GM23338 (cell line): ENCODE measurements around the gene CDH4. TPM values are rescaled to one million over a fixed set of nuclear protein-coding genes. Genes with fewer than 3 reads are reported as not detected.

ENCODE experiments used
- ATAC-seq: fragments of 200-7000 bp; cut with Tn5 transposase; 3 replicates; pipeline ENCODE4 v1.9.1; 2020
- DNase-seq: peaks from one replicate; pipeline ENCODE4 v3.0.0-alpha.2; 2015; ENCODE audit warnings: low spot score
- H2AFZ ChIP-seq: fragments of 200-600 bp; sonication (generic); 2 replicates; pipeline ENCODE4 v1.8.0; 2016; ENCODE audit warnings: antibody characterized with exemption, mild to moderate bottlenecking, moderate library complexity
- H3F3A ChIP-seq: fragments of 200-600 bp; sonication (generic); replicated peaks from 2 replicates; pipeline ENCODE4 v1.8.0; 2017; ENCODE audit warnings: antibody characterized with exemption, mixed run types, low read depth
- H3K27ac ChIP-seq: fragments of 200-600 bp; sonication (generic); 2 replicates; pipeline ENCODE4 v1.6.1; 2016; ENCODE audit warnings: low read depth
- H3K27me3 ChIP-seq: fragments of 200-600 bp; sonication (generic); 2 replicates; pipeline ENCODE4 v1.8.0; 2016; ENCODE audit warnings: mild to moderate bottlenecking, mixed run types, moderate library complexity; ENCODE audit not compliant: insufficient read depth
- H3K36me3 ChIP-seq: fragments of 200-600 bp; sonication (generic); 2 replicates; pipeline ENCODE4 v1.8.0; 2016; ENCODE audit warnings: mild to moderate bottlenecking; ENCODE audit not compliant: insufficient read depth
- H3K4me1 ChIP-seq: fragments of 200-600 bp; sonication (generic); 2 replicates; pipeline ENCODE4 v1.8.0; 2016; ENCODE audit warnings: mild to moderate bottlenecking, moderate library complexity; ENCODE audit not compliant: insufficient read depth
- H3K4me2 ChIP-seq: fragments of 200-600 bp; sonication (generic); 2 replicates; pipeline ENCODE4 v1.7.1; 2017; ENCODE audit warnings: mixed run types
- H3K4me3 ChIP-seq: fragments of 200-600 bp; sonication (generic); 2 replicates; pipeline ENCODE4 v1.6.1; 2016; ENCODE audit warnings: mixed run types
- H3K79me2 ChIP-seq: fragments of 200-600 bp; sonication (generic); replicated peaks from 2 replicates; pipeline ENCODE4 v1.8.0; 2017; ENCODE audit warnings: mild to moderate bottlenecking; ENCODE audit not compliant: insufficient read depth
- H3K9me2 ChIP-seq: fragments of 200-600 bp; sonication (generic); 2 replicates; pipeline ENCODE4 v1.8.0; 2017; ENCODE audit not compliant: insufficient read depth
- H4K20me1 ChIP-seq: fragments of 200-600 bp; sonication (generic); replicated peaks from 2 replicates; pipeline ENCODE4 v1.8.0; 2017; ENCODE audit warnings: mild to moderate bottlenecking; ENCODE audit not compliant: insufficient read depth
- H3K27ac Mint-ChIP-seq: 2 replicates; pipeline ENCODE4 v1.8.0; 2020; ENCODE audit warnings: inconsistent platforms, mild to moderate bottlenecking, moderate library complexity, mixed read lengths
- H3K27me3 Mint-ChIP-seq: 3 replicates; pipeline ENCODE4 v1.8.0; 2022; ENCODE audit warnings: low read depth, mild to moderate bottlenecking, moderate library complexity, mixed read lengths, inconsistent platforms; ENCODE audit not compliant: insufficient read depth, poor library complexity
- H3K36me3 Mint-ChIP-seq: 3 replicates; pipeline ENCODE4 v1.8.0; 2021; ENCODE audit warnings: low read depth, mild to moderate bottlenecking, inconsistent platforms, moderate library complexity, mixed read lengths
- H3K4me1 Mint-ChIP-seq: 3 replicates; pipeline ENCODE4 v1.8.0; 2020; ENCODE audit warnings: mild to moderate bottlenecking, inconsistent platforms, mixed read lengths
- H3K4me3 Mint-ChIP-seq: 3 replicates; pipeline ENCODE4 v1.8.0; 2021; ENCODE audit warnings: moderate library complexity, mild to moderate bottlenecking, inconsistent platforms, mixed read lengths
- H3K9me3 Mint-ChIP-seq: 3 replicates; pipeline ENCODE4 v1.8.0; 2020; ENCODE audit warnings: moderate library complexity, mild to moderate bottlenecking, inconsistent platforms, mixed read lengths
- EZH2 ChIP-seq: fragments of 200-600 bp; sonication (generic); IDR thresholded peaks from one replicate; pipeline ENCODE4 v1.8.0; 2017; ENCODE audit warnings: antibody characterized with exemption, mild to moderate bottlenecking, low read depth; ENCODE audit not compliant: unreplicated experiment
- EZH2phosphoT487 ChIP-seq: fragments of 200-600 bp; sonication (generic); IDR thresholded peaks from one replicate; pipeline ENCODE4 v1.8.1; 2018; ENCODE audit warnings: antibody characterized with exemption; ENCODE audit not compliant: unreplicated experiment
- NANOG ChIP-seq: IDR thresholded peaks from 2 replicates; pipeline ENCODE4 v1.6.1; 2016; ENCODE audit warnings: antibody characterized with exemption, borderline replicate concordance
- POLR2AphosphoS5 ChIP-seq: IDR thresholded peaks from 2 replicates; pipeline ENCODE4 v1.6.1; 2016; ENCODE audit warnings: antibody characterized with exemption, low read depth
- STAT1 ChIP-seq: IDR thresholded peaks from one replicate; pipeline ENCODE4 v1.6.1; 2016; ENCODE audit warnings: antibody characterized with exemption; ENCODE audit not compliant: unreplicated experiment
- ZNF114 ChIP-seq: fragments of 250-450 bp; sonication (Bioruptor Pico); IDR thresholded peaks from 2 replicates; pipeline ENCODE4 v1.5.0; 2020; ENCODE audit warnings: mild to moderate bottlenecking, moderate library complexity
- polyA plus RNA-seq: library from polyadenylated mRNA; unstranded; fragments of >200 nt; fragmentation: Nextera tagmentation; extraction: Ambion mirVana; gene quantifications from 2 replicates; pipeline ENCODE4 v1.2.1, GENCODE V29; 2016
- total RNA-seq: library from RNA; depleted of rRNA; stranded (reverse); fragments of >200 nt; shearing (Covaris generic); gene quantifications from 2 replicates; pipeline ENCODE4 v1.2.3, GENCODE V29; 2014
- TF ChIP-seq, protein P1 (sequence below), 2 experiments: fragments of 200-600 bp in 1 of 2; sonication (generic) in 1 of 2; conservative IDR thresholded peaks; 2 replicates each; pipeline versions ENCODE4 v1.5.1 to v1.6.1; 2016 to 2017; ENCODE audit warnings: antibody characterized with exemption in 2 of 2, low read depth in 2 of 2, mild to moderate bottlenecking in 2 of 2, moderate library complexity in 1 of 2
- TF ChIP-seq, protein P2 (sequence below): IDR thresholded peaks from one replicate; pipeline ENCODE4 v1.6.1; 2018; ENCODE audit warnings: antibody characterized with exemption; ENCODE audit not compliant: unreplicated experiment

CDH4 gene
- total and polyA plus RNA-seq, 2 experiments from 2014 or later = 1.2 to 4.2 TPM

DNA sequence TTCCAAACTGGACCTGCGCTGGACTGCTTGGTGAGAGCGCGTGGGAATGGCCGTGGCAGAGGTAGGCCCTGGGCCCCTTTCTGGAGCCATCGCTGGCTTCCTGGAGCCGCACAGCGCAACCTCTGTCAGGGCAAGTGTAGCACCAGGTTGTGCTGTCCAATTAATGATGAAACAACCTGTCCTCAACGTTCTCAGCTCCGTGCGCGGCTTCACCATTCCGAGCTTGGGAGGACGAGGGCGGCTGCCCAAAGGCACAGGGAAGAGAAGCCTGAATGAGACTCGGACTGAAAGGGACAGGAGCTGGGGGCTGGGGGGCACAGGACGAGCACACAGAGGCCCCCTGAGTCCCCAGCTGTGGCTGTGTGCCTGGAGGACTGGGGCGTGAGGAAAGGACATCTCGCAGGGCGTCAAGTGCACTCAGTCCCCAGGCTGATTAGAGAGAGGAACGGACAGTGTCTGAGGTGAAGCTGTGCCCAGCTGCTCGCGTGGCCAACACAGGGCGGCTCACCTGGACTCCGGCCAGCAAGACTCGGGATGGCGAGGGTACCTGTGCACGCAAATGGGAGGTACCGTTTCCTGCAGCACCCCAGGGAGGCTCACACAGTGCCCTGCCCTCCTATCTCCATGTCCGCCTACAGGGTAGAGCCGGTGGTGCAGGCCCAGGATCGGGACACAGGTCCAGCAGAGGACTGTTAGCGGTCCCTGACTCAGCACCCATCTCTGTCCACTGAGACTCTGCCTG, 410.3 kb downstream of the CDH4 start:
- no peaks in the 10 kb centered on the region for H3K9me2 ChIP-seq
- peaks cover 2% of the 10 kb centered on the region; the same call in 1 of the 3 replicates for H3K4me1 Mint-ChIP-seq
- TF ChIP-seq ZNF114 (CRISPR knock-in tag) (no peak), EZH2 (no peak), EZH2phosphoT487 (no peak), NANOG (no peak)
- TF ChIP-seq, protein P1, sequence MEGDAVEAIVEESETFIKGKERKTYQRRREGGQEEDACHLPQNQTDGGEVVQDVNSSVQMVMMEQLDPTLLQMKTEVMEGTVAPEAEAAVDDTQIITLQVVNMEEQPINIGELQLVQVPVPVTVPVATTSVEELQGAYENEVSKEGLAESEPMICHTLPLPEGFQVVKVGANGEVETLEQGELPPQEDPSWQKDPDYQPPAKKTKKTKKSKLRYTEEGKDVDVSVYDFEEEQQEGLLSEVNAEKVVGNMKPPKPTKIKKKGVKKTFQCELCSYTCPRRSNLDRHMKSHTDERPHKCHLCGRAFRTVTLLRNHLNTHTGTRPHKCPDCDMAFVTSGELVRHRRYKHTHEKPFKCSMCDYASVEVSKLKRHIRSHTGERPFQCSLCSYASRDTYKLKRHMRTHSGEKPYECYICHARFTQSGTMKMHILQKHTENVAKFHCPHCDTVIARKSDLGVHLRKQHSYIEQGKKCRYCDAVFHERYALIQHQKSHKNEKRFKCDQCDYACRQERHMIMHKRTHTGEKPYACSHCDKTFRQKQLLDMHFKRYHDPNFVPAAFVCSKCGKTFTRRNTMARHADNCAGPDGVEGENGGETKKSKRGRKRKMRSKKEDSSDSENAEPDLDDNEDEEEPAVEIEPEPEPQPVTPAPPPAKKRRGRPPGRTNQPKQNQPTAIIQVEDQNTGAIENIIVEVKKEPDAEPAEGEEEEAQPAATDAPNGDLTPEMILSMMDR (conservative IDR thresholded peaks at IDR 0.05; ENCODE audit: low read depth in 2 of 2) = peak; percentile 26 to 33; a peak in 3 of 4 replicates
- DNase-seq (peak; percentile 51), ATAC-seq (peak; percentile 95)
- no peaks in the 10 kb centered on the region for H4K20me1 ChIP-seq
- no peaks in the 10 kb centered on the region for H3F3A ChIP-seq
- no peak overlapping the region for H3K4me2 ChIP-seq
- H3K4me3 Mint-ChIP-seq = no peak overlapping the region
- H3K36me3 ChIP-seq = no peaks in the 10 kb centered on the region
- H3K4me1 ChIP-seq = no peaks in the 10 kb centered on the region
- no peaks in the 10 kb centered on the region for H3K27me3 ChIP-seq
- no peaks in the 10 kb centered on the region; the same call in 2 of the 3 replicates for H3K9me3 Mint-ChIP-seq
- H3K27ac Mint-ChIP-seq = peak overlapping the region; percentile 56; the same call in 1 of the 2 replicates
- H3K27ac ChIP-seq = no peak overlapping the region
- H3K4me3 ChIP-seq = no peak overlapping the region
- no peaks in the 10 kb centered on the region for H3K79me2 ChIP-seq
- peaks cover 25% of the 10 kb centered on the region for H3K27me3 Mint-ChIP-seq
- H2AFZ ChIP-seq = no peak overlapping the region
- H3K36me3 Mint-ChIP-seq = no peaks in the 10 kb centered on the region

DNA sequence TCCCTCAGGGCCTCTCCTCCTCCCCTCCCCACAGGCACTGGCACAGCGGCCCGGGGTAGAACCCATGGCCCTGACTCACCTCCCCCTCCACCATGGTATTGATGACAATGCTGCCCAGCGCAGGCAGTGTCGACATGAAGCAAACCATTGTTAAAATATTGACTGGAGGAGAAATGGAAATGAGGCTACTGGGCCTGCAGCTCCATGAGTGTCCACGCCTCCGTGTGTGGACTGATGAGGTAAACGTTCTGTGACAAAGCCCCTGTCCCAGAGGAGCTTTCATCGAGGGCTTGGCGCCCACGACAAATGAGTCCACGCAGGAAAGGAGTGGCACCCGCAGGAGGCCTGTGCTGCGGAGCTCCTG, 410.9 kb downstream of the CDH4 start:
- Mint-ChIP-seq H3K36me3 (no peaks in the 10 kb centered on the region), H3K4me3 (no peak overlapping the region), H3K9me3 (no peaks in the 10 kb centered on the region; the same call in 2 of the 3 replicates), H3K4me1 (peaks cover 2% of the 10 kb centered on the region; the same call in 1 of the 3 replicates), H3K27me3 (peaks cover 25% of the 10 kb centered on the region), H3K27ac (no peak overlapping the region)
- no peak overlapping the region for H2AFZ ChIP-seq
- no peaks in the 10 kb centered on the region for H3K36me3 ChIP-seq
- H3F3A ChIP-seq = no peaks in the 10 kb centered on the region
- H3K4me1 ChIP-seq = no peaks in the 10 kb centered on the region
- ATAC-seq (no peak), DNase-seq (no peak)
- H3K9me2 ChIP-seq = no peaks in the 10 kb centered on the region
- no peaks in the 10 kb centered on the region for H4K20me1 ChIP-seq
- no peak overlapping the region for H3K4me3 ChIP-seq
- H3K27me3 ChIP-seq = no peaks in the 10 kb centered on the region
- H3K79me2 ChIP-seq = no peaks in the 10 kb centered on the region
- H3K4me2 ChIP-seq = no peak overlapping the region
- H3K27ac ChIP-seq = no peak overlapping the region
- TF ChIP-seq POLR2AphosphoS5 (no peak), STAT1 (no peak), NANOG (no peak)
- TF ChIP-seq, protein P1 (conservative IDR thresholded peaks at IDR 0.05; ENCODE audit: low read depth in 2 of 2) = no peak; a peak in 1 of 4 replicates
- TF ChIP-seq, protein P2, sequence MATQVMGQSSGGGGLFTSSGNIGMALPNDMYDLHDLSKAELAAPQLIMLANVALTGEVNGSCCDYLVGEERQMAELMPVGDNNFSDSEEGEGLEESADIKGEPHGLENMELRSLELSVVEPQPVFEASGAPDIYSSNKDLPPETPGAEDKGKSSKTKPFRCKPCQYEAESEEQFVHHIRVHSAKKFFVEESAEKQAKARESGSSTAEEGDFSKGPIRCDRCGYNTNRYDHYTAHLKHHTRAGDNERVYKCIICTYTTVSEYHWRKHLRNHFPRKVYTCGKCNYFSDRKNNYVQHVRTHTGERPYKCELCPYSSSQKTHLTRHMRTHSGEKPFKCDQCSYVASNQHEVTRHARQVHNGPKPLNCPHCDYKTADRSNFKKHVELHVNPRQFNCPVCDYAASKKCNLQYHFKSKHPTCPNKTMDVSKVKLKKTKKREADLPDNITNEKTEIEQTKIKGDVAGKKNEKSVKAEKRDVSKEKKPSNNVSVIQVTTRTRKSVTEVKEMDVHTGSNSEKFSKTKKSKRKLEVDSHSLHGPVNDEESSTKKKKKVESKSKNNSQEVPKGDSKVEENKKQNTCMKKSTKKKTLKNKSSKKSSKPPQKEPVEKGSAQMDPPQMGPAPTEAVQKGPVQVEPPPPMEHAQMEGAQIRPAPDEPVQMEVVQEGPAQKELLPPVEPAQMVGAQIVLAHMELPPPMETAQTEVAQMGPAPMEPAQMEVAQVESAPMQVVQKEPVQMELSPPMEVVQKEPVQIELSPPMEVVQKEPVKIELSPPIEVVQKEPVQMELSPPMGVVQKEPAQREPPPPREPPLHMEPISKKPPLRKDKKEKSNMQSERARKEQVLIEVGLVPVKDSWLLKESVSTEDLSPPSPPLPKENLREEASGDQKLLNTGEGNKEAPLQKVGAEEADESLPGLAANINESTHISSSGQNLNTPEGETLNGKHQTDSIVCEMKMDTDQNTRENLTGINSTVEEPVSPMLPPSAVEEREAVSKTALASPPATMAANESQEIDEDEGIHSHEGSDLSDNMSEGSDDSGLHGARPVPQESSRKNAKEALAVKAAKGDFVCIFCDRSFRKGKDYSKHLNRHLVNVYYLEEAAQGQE = no peak
